HG03571 (cell line): ENCODE data around the gene TCF3.
"Not testable (repeated sequence)": the region's sequence is repeated elsewhere in the genome, so short reads cannot be mapped to it uniquely, and the experiment has no call there.

Experiments
- ATAC-seq: cut with Tn5 transposase; IDR thresholded peaks from one replicate; pipeline ENCODE4 v1.9.1; 2021; ENCODE audit not compliant: unreplicated experiment

TCF3 gene

DNA sequence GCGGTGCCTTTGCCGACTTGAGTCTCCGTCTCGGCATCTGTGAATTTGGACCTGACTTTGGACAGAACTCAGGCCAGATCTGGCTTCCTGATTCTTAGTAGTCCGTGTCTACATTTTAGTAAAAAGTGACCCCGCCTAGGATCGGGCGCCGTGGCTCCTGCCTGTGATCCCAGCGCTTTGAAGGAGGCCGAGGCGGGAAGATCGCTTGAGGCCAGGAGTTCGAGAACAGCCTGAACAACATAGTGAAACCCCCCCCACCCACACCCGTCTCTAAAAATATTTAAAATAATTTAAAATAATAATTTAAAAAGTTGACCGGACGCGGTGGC, 849 bp upstream of the TCF3 start:
- no peak for ATAC-seq

DNA sequence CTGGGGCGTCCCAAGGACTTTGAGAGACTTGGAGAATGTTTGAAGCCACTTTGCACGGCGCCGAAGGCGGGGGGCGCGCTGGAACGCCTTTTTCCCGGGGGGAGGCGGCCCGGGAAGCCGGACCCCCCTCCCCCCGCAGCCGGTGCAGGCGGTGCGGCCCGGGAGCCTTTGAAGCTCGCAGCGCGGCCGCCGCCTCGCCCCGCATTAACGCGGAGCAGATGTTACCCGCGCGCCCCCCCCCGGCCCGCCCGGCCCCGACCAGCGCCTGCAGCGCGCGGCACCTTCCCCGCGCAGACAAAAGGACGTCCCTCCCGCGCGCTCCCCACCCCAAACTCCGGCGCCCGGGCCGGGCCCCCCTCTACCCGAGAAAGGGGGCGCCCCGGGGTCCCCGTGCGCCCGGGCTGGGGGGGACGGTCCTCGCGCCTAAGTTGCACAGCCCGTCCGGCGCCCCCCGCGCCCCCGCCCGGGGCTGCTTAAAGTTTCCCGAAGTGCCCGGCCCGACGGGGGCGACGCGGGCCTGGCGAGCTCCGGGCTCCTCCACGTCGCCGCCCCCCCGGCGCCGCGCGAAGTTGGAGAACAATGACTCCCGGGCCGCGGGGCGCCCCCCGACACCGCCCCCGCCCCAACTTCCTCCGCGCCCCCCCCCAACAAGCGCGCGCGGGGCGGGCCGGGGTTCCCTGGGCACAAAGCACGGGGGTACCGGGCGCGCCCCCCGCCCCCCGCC, 685 bp downstream of the TCF3 start:
- no peak for ATAC-seq

DNA sequence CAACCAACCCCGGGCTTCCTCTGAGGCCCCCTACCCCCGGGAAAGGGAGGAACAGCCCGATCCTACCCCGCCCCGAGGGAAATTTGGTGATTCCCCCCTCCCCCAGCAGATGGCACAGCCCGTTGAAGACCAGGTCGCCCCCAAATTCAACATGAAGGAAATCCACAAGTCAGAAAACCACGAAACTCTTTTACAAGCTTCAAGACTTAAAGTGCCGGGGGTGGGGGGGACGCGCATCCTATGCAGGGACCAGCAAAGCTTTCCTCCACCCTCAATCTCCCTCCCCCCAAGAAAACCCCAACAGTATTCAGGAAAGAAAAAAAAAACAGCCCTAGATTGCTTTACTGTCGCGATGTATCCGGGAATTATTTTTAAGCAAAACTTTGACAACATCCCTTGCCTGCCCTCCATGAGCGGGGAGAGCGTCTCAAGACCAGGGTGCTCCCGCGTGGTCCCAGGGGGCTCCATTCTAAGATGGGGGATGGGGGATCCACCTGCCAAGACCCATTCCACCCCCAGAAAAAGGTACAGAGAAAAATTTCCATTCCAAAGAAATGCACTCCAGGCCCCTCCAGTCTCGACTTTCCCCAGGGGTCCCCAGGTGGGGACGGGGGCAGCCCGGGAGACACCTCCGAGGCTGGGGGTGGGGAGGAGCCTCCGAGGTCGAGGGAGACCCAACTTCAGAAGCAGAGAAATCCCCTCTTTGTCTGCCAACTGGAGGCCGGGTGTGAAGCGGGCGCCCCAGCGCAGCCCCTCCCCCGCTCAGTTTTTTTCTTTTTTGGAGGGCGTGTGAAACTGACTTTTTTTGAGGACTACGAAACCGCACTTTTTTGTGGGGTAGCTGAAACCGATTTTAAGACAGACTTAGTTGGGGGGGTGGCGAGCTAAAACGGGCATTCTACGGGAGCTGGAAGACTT, 1.5 kb downstream of the TCF3 start:
- no peak for ATAC-seq

GRCh38 chr19:1649706-1650649, 2.4 kb downstream of the TCF3 start:
- ATAC-seq, result no peak

DNA sequence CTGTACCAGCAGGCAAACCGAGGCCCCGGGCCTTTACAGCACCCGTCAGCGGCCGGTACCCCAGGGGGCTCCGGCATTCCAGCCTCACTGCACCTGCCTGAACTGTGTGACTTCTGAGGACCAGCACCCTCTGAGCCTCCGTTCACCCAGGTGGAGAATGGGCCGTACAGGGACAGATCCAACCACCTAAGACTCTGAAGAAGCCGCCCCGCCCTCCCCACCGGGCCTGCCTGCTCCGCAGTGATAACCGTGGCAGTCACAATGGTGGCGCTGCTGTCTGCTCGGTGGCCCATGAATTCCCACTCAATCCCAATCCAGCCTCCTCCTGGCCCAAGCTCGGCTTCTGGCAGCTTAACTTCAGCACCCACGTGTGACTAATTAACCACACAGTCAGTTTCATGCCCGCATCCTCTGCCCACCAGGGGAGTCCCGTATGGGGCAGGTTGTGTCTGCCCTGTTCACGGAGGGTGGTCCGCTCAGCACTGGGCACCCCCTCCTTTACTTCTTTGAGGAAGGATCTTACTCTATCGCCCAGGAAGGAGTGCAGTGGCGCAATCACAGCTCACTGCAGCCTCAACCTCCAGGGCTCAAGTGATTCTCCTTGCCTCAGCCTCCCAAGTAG, 3.4 kb downstream of the TCF3 start:
- ATAC-seq, result no peak

GRCh38 chr19:1648459-1648849, 4.0 kb downstream of the TCF3 start:
- peak; percentile 28 for ATAC-seq

GRCh38 chr19:1647501-1648458, 4.6 kb downstream of the TCF3 start:
- ATAC-seq, result no peak

GRCh38 chr19:1646659-1647453, 5.6 kb downstream of the TCF3 start:
- ATAC-seq, result no peak

GRCh38 chr19:1646149-1646548, 6.3 kb downstream of the TCF3 start:
- no peak for ATAC-seq

- no peak for ATAC-seq
Measured at GRCh38 chr19:1645299-1645698, 7.1 kb downstream of the TCF3 start.

GRCh38 chr19:1644070-1644469, 8.3 kb downstream of the TCF3 start:
- no peak for ATAC-seq

DNA sequence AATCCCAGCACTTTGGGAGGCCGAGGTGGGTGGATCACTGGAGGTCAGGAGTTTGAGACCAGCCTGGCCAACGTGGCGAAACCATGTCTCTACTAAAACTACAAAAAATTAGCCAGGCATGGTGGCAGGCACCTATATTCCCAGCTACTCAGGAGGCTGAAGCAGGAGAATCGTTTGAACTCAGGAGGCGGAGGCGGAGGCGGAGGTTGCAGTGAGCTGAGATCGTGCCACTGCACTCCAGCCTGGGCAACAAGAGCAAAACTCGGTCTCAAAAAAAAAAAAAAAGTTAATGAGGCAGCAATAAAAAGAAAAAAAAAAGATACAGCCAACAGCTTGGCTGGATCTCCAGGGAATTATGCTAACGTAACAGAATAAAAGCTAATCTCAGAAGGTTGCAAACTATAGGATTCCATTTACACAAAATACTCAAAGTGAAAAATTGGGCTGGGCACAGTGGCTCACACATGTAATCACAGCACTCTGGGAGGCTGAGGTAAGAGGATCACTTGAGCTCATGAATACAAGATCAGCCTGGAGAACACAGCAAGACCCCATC, 11.4 kb downstream of the TCF3 start:
- not testable (repeated sequence) for ATAC-seq

DNA sequence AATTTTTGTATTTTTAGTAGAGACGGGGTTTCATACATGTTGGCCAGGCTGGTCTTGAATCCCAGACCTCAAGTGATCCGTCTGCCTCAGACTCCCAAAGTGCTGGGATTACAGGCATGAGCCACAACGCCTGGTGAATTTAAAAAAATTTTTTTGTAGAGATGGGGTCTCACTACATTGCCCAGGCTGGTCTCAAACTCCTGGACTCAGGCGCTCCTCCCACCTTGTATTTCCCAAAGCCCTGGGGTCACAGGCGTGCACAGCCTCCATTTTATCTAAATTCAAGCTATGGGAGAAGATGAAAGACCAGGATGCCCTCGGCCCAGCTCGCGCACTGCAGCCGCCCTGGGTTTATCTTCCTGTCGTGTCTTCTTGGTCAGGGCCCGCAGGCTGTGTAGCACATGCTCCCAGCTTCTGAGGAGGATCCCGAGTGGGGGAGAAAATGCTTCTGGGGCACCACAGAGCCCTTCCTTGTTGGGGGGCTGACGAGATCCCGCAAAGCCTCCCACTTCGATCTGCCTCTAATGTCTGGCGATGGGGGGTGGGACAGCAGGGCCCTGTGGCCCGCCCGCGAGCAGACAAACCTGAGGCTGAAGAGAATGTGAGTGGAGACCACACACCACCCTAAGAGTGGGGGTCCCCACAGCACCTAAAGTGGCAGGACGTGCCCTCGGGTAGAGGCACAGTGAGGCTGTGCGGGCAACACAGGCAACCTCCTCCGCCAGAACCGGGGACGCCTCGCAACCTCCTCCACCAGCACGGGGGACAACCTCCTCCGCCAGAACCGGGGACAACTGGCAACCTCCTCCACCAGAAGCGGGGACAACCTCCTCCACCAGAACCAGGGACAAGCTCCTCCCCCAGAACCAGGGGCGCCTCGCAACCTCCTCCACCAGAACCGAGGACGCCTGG, 15.8 kb downstream of the TCF3 start:
- ATAC-seq, result no peak

GRCh38 chr19:1634938-1635243, 17.5 kb downstream of the TCF3 start:
- ATAC-seq, result no peak

DNA sequence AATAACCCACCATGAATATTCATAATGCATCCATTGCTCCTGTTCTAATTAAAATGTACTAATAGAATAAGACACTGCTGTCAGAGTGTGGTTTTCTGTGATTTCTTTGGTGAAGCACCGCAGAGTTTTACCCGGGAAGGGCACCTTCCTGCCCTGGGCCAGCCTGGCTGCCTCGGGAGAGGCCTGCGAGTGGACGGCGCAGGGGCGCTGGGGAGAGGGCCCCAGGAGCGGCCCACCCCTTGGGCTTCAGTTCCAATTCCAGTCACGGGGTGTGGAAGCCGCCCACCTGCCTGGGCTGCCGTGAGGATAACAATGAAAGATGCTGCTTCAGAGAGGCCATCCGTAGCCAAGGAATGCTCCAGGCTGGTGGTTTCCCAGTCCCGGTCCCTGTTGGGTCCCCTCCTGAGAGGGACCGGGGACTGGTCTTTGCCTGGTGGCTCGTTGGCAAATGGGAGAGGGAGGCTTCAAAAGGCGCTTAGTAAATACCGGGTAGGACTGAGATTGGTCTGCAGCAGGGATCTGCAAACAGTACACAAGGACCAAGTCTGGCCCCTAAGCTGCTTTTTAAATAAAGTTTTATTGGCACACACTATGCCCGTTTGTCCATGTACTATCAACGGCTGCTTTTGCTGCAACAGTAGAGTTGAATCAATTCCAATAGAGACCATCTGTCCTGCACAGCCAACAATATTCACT, 18.0 kb downstream of the TCF3 start:
- no peak for ATAC-seq

DNA sequence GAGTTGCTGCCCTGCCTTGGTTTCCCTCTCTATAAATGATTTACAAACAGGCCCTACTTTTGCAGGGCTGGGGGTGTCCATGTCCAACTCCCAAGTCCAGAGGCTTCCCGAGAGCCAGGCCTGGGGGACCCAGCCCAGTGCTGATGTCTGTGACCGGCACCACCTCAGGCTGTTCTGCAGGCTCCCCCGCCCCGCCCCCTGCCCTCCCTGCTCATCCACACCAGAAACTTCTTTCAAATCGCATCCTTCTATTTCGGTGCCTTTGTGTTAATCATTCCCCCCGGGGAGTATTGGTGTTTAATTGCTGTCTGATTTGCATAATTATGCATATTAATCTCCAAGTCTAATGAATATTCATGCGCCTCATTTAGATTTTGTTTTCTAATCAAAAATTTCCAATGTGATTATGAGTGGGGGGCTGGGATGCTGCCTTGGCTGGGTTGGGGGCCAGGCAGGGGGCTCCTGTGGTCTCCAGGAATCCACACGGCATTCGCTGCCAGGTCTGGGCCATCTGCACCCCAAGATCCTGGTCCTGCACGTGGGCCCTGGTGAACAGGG, 19.1 kb downstream of the TCF3 start:
- ATAC-seq, result no peak
